ENCODE measurements around the gene TTC3.

TTC3 gene

GRCh38 chr21:37193676-37194075, 120.6 kb downstream of the TTC3 start:
- no CpG with 5 or more reads among the region's 6 CpGs for WGBS (ENCODE audit: extremely low coverage, insufficient coverage, insufficient read length)
- Histone ChIP-seq H3K4me3 (ENCODE audit: low read depth, low read length) (no peak overlapping the region), H3K79me1 (ENCODE audit: low read length) (no peaks in the 10 kb centered on the region), H3K27ac (ENCODE audit: low read depth, low read length) (no peak overlapping the region), H2BK12ac (ENCODE audit: low read length) (no peak overlapping the region), H2AK5ac (ENCODE audit: low read length) (no peak overlapping the region), H3K36me3 (ENCODE audit: control insufficient read depth in 1 of 2, insufficient read depth in 2 of 2, low read length in 2 of 2) (peaks cover 36 to 55% of the 10 kb centered on the region in 2 experiments), H2BK120ac (ENCODE audit: insufficient read depth, low read length, poor library complexity) (no peak overlapping the region), H3K9me3 (ENCODE audit: insufficient read depth, low read depth, low read length) (no peaks in the 10 kb centered on the region), H2AFZ (ENCODE audit: insufficient read depth, low read length, poor library complexity) (no peak overlapping the region), H4K91ac (ENCODE audit: low read depth, low read length) (no peak overlapping the region), H3K4ac (ENCODE audit: low read depth, low read length) (no peak overlapping the region), H3K9ac (ENCODE audit: low read length) (no peak overlapping the region), H3K23ac (ENCODE audit: low read length) (no peak overlapping the region), H3K18ac (ENCODE audit: low read length) (no peak overlapping the region), H4K12ac (ENCODE audit: low read depth, low read length) (no peak overlapping the region), H2BK5ac (ENCODE audit: low read depth, low read length, poor library complexity) (no peak overlapping the region), H3K79me2 (ENCODE audit: control insufficient read depth, insufficient read depth, low read length, poor library complexity) (no peaks in the 10 kb centered on the region), H3K27me3 (ENCODE audit: insufficient read depth, low read length) (no peaks in the 10 kb centered on the region), H3K4me2 (ENCODE audit: low read length) (no peak overlapping the region), H4K8ac (ENCODE audit: low read depth, low read length) (no peak overlapping the region), H3K14ac (ENCODE audit: low read length) (no peak overlapping the region), H3K4me1 (ENCODE audit: control insufficient read depth in 1 of 2, insufficient read depth in 2 of 2, low read length in 2 of 2) (no peaks in the 10 kb centered on the region)
- DNase-seq = no peak

GRCh38 chr21:37195059-37195458, 122.0 kb downstream of the TTC3 start:
- H3K79me2 ChIP-seq (ENCODE audit: control insufficient read depth, insufficient read depth, low read length, poor library complexity) = no peaks in the 10 kb centered on the region
- no peak overlapping the region for H2BK12ac ChIP-seq (ENCODE audit: low read length)
- no peak overlapping the region for H2BK120ac ChIP-seq (ENCODE audit: insufficient read depth, low read length, poor library complexity)
- no peak overlapping the region for H2BK5ac ChIP-seq (ENCODE audit: low read depth, low read length, poor library complexity)
- no peak overlapping the region for H3K23ac ChIP-seq (ENCODE audit: low read length)
- H3K79me1 ChIP-seq (ENCODE audit: low read length) = no peaks in the 10 kb centered on the region
- H3K4me1 ChIP-seq (ENCODE audit: control insufficient read depth in 1 of 2, insufficient read depth in 2 of 2, low read length in 2 of 2) = no peaks in the 10 kb centered on the region
- H3K9me3 ChIP-seq (ENCODE audit: insufficient read depth, low read depth, low read length) = no peaks in the 10 kb centered on the region
- DNase-seq = no peak
- H2AK5ac ChIP-seq (ENCODE audit: low read length) = no peak overlapping the region
- no peak overlapping the region for H3K4ac ChIP-seq (ENCODE audit: low read depth, low read length)
- H4K12ac ChIP-seq (ENCODE audit: low read depth, low read length) = no peak overlapping the region
- H3K4me2 ChIP-seq (ENCODE audit: low read length) = no peak overlapping the region
- no peak overlapping the region for H4K91ac ChIP-seq (ENCODE audit: low read depth, low read length)
- no peaks in the 10 kb centered on the region for H3K27me3 ChIP-seq (ENCODE audit: insufficient read depth, low read length)
- H2AFZ ChIP-seq (ENCODE audit: insufficient read depth, low read length, poor library complexity) = no peak overlapping the region
- peaks cover 37 to 56% of the 10 kb centered on the region in 2 experiments for H3K36me3 ChIP-seq (ENCODE audit: control insufficient read depth in 1 of 2, insufficient read depth in 2 of 2, low read length in 2 of 2)
- H3K18ac ChIP-seq (ENCODE audit: low read length) = no peak overlapping the region
- H3K9ac ChIP-seq (ENCODE audit: low read length) = no peak overlapping the region
- WGBS (ENCODE audit: extremely low coverage, insufficient coverage, insufficient read length) = no CpG with 5 or more reads among the region's 3 CpGs
- no peak overlapping the region for H4K8ac ChIP-seq (ENCODE audit: low read depth, low read length)
- H3K14ac ChIP-seq (ENCODE audit: low read length) = no peak overlapping the region
- no peak overlapping the region for H3K4me3 ChIP-seq (ENCODE audit: low read depth, low read length)
- H3K27ac ChIP-seq (ENCODE audit: low read depth, low read length) = no peak overlapping the region

GRCh38 chr21:37195610-37196009, 122.6 kb downstream of the TTC3 start:
- no peak overlapping the region for H2AFZ ChIP-seq (ENCODE audit: insufficient read depth, low read length, poor library complexity)
- H2BK120ac ChIP-seq (ENCODE audit: insufficient read depth, low read length, poor library complexity) = no peak overlapping the region
- H3K4me3 ChIP-seq (ENCODE audit: low read depth, low read length) = no peak overlapping the region
- no peak overlapping the region for H3K4me2 ChIP-seq (ENCODE audit: low read length)
- H2BK12ac ChIP-seq (ENCODE audit: low read length) = no peak overlapping the region
- no peak overlapping the region for H3K14ac ChIP-seq (ENCODE audit: low read length)
- DNase-seq = no peak
- no peaks in the 10 kb centered on the region for H3K9me3 ChIP-seq (ENCODE audit: insufficient read depth, low read depth, low read length)
- H3K23ac ChIP-seq (ENCODE audit: low read length) = no peak overlapping the region
- H3K27me3 ChIP-seq (ENCODE audit: insufficient read depth, low read length) = no peaks in the 10 kb centered on the region
- H3K18ac ChIP-seq (ENCODE audit: low read length) = no peak overlapping the region
- no peak overlapping the region for H4K91ac ChIP-seq (ENCODE audit: low read depth, low read length)
- H4K8ac ChIP-seq (ENCODE audit: low read depth, low read length) = no peak overlapping the region
- H3K4me1 ChIP-seq (ENCODE audit: control insufficient read depth in 1 of 2, insufficient read depth in 2 of 2, low read length in 2 of 2) = no peaks in the 10 kb centered on the region
- no peak overlapping the region for H4K12ac ChIP-seq (ENCODE audit: low read depth, low read length)
- H2BK5ac ChIP-seq (ENCODE audit: low read depth, low read length, poor library complexity) = no peak overlapping the region
- H3K4ac ChIP-seq (ENCODE audit: low read depth, low read length) = no peak overlapping the region
- no peaks in the 10 kb centered on the region for H3K79me2 ChIP-seq (ENCODE audit: control insufficient read depth, insufficient read depth, low read length, poor library complexity)
- peaks cover 39 to 58% of the 10 kb centered on the region in 2 experiments for H3K36me3 ChIP-seq (ENCODE audit: control insufficient read depth in 1 of 2, insufficient read depth in 2 of 2, low read length in 2 of 2)
- no peak overlapping the region for H3K27ac ChIP-seq (ENCODE audit: low read depth, low read length)
- no peak overlapping the region for H3K9ac ChIP-seq (ENCODE audit: low read length)
- no CpG with 5 or more reads among the region's 15 CpGs for WGBS (ENCODE audit: extremely low coverage, insufficient coverage, insufficient read length)
- no peaks in the 10 kb centered on the region for H3K79me1 ChIP-seq (ENCODE audit: low read length)
- no peak overlapping the region for H2AK5ac ChIP-seq (ENCODE audit: low read length)

GRCh38 chr21:37196847-37197246, 123.8 kb downstream of the TTC3 start:
- Histone ChIP-seq H2AFZ (ENCODE audit: insufficient read depth, low read length, poor library complexity) (no peak overlapping the region), H3K79me1 (ENCODE audit: low read length) (no peaks in the 10 kb centered on the region), H2AK5ac (ENCODE audit: low read length) (no peak overlapping the region), H4K91ac (ENCODE audit: low read depth, low read length) (no peak overlapping the region), H4K8ac (ENCODE audit: low read depth, low read length) (no peak overlapping the region), H3K9me3 (ENCODE audit: insufficient read depth, low read depth, low read length) (no peaks in the 10 kb centered on the region), H3K27ac (ENCODE audit: low read depth, low read length) (no peak overlapping the region), H2BK120ac (ENCODE audit: insufficient read depth, low read length, poor library complexity) (no peak overlapping the region), H3K4me2 (ENCODE audit: low read length) (no peak overlapping the region), H3K18ac (ENCODE audit: low read length) (no peak overlapping the region), H4K12ac (ENCODE audit: low read depth, low read length) (no peak overlapping the region), H3K79me2 (ENCODE audit: control insufficient read depth, insufficient read depth, low read length, poor library complexity) (no peaks in the 10 kb centered on the region), H3K36me3 (ENCODE audit: control insufficient read depth in 1 of 2, insufficient read depth in 2 of 2, low read length in 2 of 2) (peaks cover 49 to 66% of the 10 kb centered on the region in 2 experiments), H3K4me3 (ENCODE audit: low read depth, low read length) (no peak overlapping the region), H2BK12ac (ENCODE audit: low read length) (no peak overlapping the region), H3K27me3 (ENCODE audit: insufficient read depth, low read length) (no peaks in the 10 kb centered on the region), H3K4ac (ENCODE audit: low read depth, low read length) (no peak overlapping the region), H2BK5ac (ENCODE audit: low read depth, low read length, poor library complexity) (no peak overlapping the region), H3K14ac (ENCODE audit: low read length) (no peak overlapping the region), H3K9ac (ENCODE audit: low read length) (no peak overlapping the region), H3K4me1 (ENCODE audit: control insufficient read depth in 1 of 2, insufficient read depth in 2 of 2, low read length in 2 of 2) (no peaks in the 10 kb centered on the region), H3K23ac (ENCODE audit: low read length) (no peak overlapping the region)
- DNase-seq = no peak
- WGBS (ENCODE audit: extremely low coverage, insufficient coverage, insufficient read length) = no CpG with 5 or more reads among the region's 8 CpGs

Data from trophoblast cell (in vitro differentiated cells and primary cell).